IPS DF 6.9 (cell line): ENCODE measurements around the gene MACROD2.

Source experiments
- DNase-seq: peaks from one replicate; pipeline ENCODE4 v3.0.0-alpha.2; 2013; ENCODE audit warnings: low read depth, low spot score
- H3K27ac ChIP-seq: one replicate; pipeline ENCODE4 v1.5.1; 2013; ENCODE audit warnings: low read length, control low read depth
- H3K27me3 ChIP-seq: 2 replicates; pipeline ENCODE4 v1.6.1; 2013; ENCODE audit warnings: mild to moderate bottlenecking, low read length; ENCODE audit not compliant: control insufficient read depth, insufficient read depth
- H3K36me3 ChIP-seq: 2 replicates; pipeline ENCODE4 v1.6.1; 2013; ENCODE audit warnings: low read length; ENCODE audit not compliant: control insufficient read depth, insufficient read depth
- H3K4me1 ChIP-seq: 2 replicates; pipeline ENCODE4 v1.6.1; 2013; ENCODE audit warnings: low read length; ENCODE audit not compliant: control insufficient read depth, insufficient read depth
- H3K4me3 ChIP-seq: 2 replicates; pipeline ENCODE4 v1.5.1; 2013; ENCODE audit warnings: mild to moderate bottlenecking, low read length
- H3K9me3 ChIP-seq: 2 replicates; pipeline ENCODE4 v1.6.1; 2013; ENCODE audit warnings: low read length, inconsistent platforms; ENCODE audit not compliant: control insufficient read depth, insufficient read depth
- WGBS: extraction: QIAGEN DNeasy Blood & Tissue Kit; methylation state at CpG from one replicate; pipeline ENCODE4 v1.1.7; 2013; ENCODE audit warnings: mixed read lengths, missing lambda C conversion rate; ENCODE audit not compliant: insufficient read length, insufficient coverage; 5-methylcytosine and 5-hydroxymethylcytosine counted together

Gene MACROD2

GRCh38 chr20:15570156-15570555 lies 1574.8 kb downstream of the MACROD2 start:
- Histone ChIP-seq H3K4me1 (no peaks in the 10 kb centered on the region), H3K36me3 (no peaks in the 10 kb centered on the region), H3K9me3 (no peaks in the 10 kb centered on the region), H3K4me3 (no peak overlapping the region), H3K27ac (no peak overlapping the region), H3K27me3 (no peaks in the 10 kb centered on the region)
- 100% methylated on average over 1 of the region's 4 CpGs for WGBS
- no peak for DNase-seq

GRCh38 chr20:15571056-15571455 lies 1575.7 kb downstream of the MACROD2 start:
- H3K36me3 ChIP-seq = no peaks in the 10 kb centered on the region
- no peaks in the 10 kb centered on the region for H3K9me3 ChIP-seq
- H3K4me1 ChIP-seq = no peaks in the 10 kb centered on the region
- no peak for DNase-seq
- no peak overlapping the region for H3K27ac ChIP-seq
- H3K27me3 ChIP-seq = no peaks in the 10 kb centered on the region
- no peak overlapping the region for H3K4me3 ChIP-seq

GRCh38 chr20:15575255-15575654 lies 1579.9 kb downstream of the MACROD2 start:
- Histone ChIP-seq H3K27me3 (no peaks in the 10 kb centered on the region), H3K36me3 (no peaks in the 10 kb centered on the region), H3K4me1 (no peaks in the 10 kb centered on the region), H3K9me3 (no peaks in the 10 kb centered on the region), H3K4me3 (no peak overlapping the region), H3K27ac (no peak overlapping the region)
- DNase-seq = no peak
- WGBS = no CpG with 5 or more reads among the region's 1 CpG

- H3K36me3 ChIP-seq = no peaks in the 10 kb centered on the region
- H3K27me3 ChIP-seq = no peaks in the 10 kb centered on the region
- no peak overlapping the region for H3K4me3 ChIP-seq
- H3K27ac ChIP-seq = no peak overlapping the region
- no peaks in the 10 kb centered on the region for H3K4me1 ChIP-seq
- no peaks in the 10 kb centered on the region for H3K9me3 ChIP-seq
- no peak for DNase-seq
These were observed 1581.1 kb downstream of the MACROD2 start for GRCh38 chr20:15576411-15576810.

- no peaks in the 10 kb centered on the region for H3K27me3 ChIP-seq
- no peak for DNase-seq
- H3K4me3 ChIP-seq = no peak overlapping the region
- H3K27ac ChIP-seq = no peak overlapping the region
- WGBS = no CpG with 5 or more reads among the region's 3 CpGs
- H3K36me3 ChIP-seq = no peaks in the 10 kb centered on the region
- no peaks in the 10 kb centered on the region for H3K9me3 ChIP-seq
- no peaks in the 10 kb centered on the region for H3K4me1 ChIP-seq
These were observed 1582.8 kb downstream of the MACROD2 start for GRCh38 chr20:15578113-15578512.

- Histone ChIP-seq H3K4me1 (no peaks in the 10 kb centered on the region), H3K27me3 (no peaks in the 10 kb centered on the region), H3K36me3 (no peaks in the 10 kb centered on the region), H3K9me3 (no peaks in the 10 kb centered on the region), H3K4me3 (no peak overlapping the region), H3K27ac (no peak overlapping the region)
- no CpG with 5 or more reads among the region's 2 CpGs for WGBS
- no peak for DNase-seq
These were observed 1584.4 kb downstream of the MACROD2 start for GRCh38 chr20:15579688-15580087.

- no peaks in the 10 kb centered on the region for H3K27me3 ChIP-seq
- H3K4me3 ChIP-seq = no peak overlapping the region
- no peaks in the 10 kb centered on the region for H3K36me3 ChIP-seq
- DNase-seq = no peak
- no peaks in the 10 kb centered on the region for H3K9me3 ChIP-seq
- no peaks in the 10 kb centered on the region for H3K4me1 ChIP-seq
- H3K27ac ChIP-seq = no peak overlapping the region
- no CpG with 5 or more reads among the region's 5 CpGs for WGBS
These were observed 1586.9 kb downstream of the MACROD2 start for GRCh38 chr20:15582146-15582760.

GRCh38 chr20:15584507-15584906 lies 1589.2 kb downstream of the MACROD2 start:
- Histone ChIP-seq H3K4me1 (no peaks in the 10 kb centered on the region), H3K9me3 (no peaks in the 10 kb centered on the region), H3K27ac (no peak overlapping the region), H3K27me3 (no peaks in the 10 kb centered on the region), H3K36me3 (no peaks in the 10 kb centered on the region), H3K4me3 (no peak overlapping the region)
- no CpG with 5 or more reads among the region's 6 CpGs for WGBS
- no peak for DNase-seq

- no CpG with 5 or more reads among the region's 4 CpGs for WGBS
- H3K9me3 ChIP-seq = no peaks in the 10 kb centered on the region
- H3K27ac ChIP-seq = no peak overlapping the region
- no peak for DNase-seq
- no peaks in the 10 kb centered on the region for H3K27me3 ChIP-seq
- H3K4me1 ChIP-seq = no peaks in the 10 kb centered on the region
- H3K36me3 ChIP-seq = no peaks in the 10 kb centered on the region
- H3K4me3 ChIP-seq = no peak overlapping the region
These were observed 1597.8 kb downstream of the MACROD2 start for GRCh38 chr20:15593081-15593480.

GRCh38 chr20:15594158-15594695 lies 1598.9 kb downstream of the MACROD2 start:
- H3K9me3 ChIP-seq = no peaks in the 10 kb centered on the region
- H3K4me3 ChIP-seq = no peak overlapping the region
- DNase-seq = no peak
- WGBS = no CpG with 5 or more reads among the region's 2 CpGs
- no peaks in the 10 kb centered on the region for H3K27me3 ChIP-seq
- H3K27ac ChIP-seq = no peak overlapping the region
- no peaks in the 10 kb centered on the region for H3K36me3 ChIP-seq
- H3K4me1 ChIP-seq = no peaks in the 10 kb centered on the region

GRCh38 chr20:15596220-15596890 lies 1601.0 kb downstream of the MACROD2 start:
- DNase-seq = no peak
- WGBS = no CpG with 5 or more reads among the region's 3 CpGs
- Histone ChIP-seq H3K9me3 (no peaks in the 10 kb centered on the region), H3K27me3 (no peaks in the 10 kb centered on the region), H3K4me3 (no peak overlapping the region), H3K36me3 (no peaks in the 10 kb centered on the region), H3K4me1 (no peaks in the 10 kb centered on the region), H3K27ac (no peak overlapping the region)
